OCI-LY7 (cell line): ENCODE data around the gene MLANA. TPM values are rescaled to one million over a fixed set of nuclear protein-coding genes. Genes with fewer than 3 reads are reported as not detected.

ENCODE experiments used
- BruUV-seq: library from RNA; stranded (reverse); fragments of 400-500 nt; replicated peaks from 2 replicates; lab custom pipeline; 2021; lab: Mats Ljungman, UMichigan
- CTCF ChIA-PET: fragments of 300-600 bp; sonication (Branson Sonifier 250); formaldehyde crosslinking; loops from one replicate; lab custom pipeline; 2022; ENCODE audit warnings: antibody characterized with exemption; ENCODE audit not compliant: unreplicated experiment; lab: Charles Lee
- POLR2A ChIA-PET: fragments of 300-600 bp; sonication (Branson Sonifier 250); formaldehyde crosslinking; loops from one replicate; lab custom pipeline; 2022; ENCODE audit warnings: antibody characterized with exemption; lab: Charles Lee
- DNase-seq: peaks from one replicate; pipeline ENCODE4 v3.0.0-alpha.2; 2015; ENCODE audit warnings: low spot score
- H2AFZ ChIP-seq: fragments of 200-600 bp; sonication (generic), shearing (Covaris generic); 2 replicates; pipeline ENCODE4 v1.6.1; 2014; ENCODE audit warnings: mild to moderate bottlenecking, antibody characterized with exemption, low read length, moderate library complexity
- H3K27ac ChIP-seq: fragments of 200-600 bp; sonication (generic); 2 replicates; pipeline ENCODE4 v1.5.1; 2014; ENCODE audit warnings: mixed run types, low read depth, mild to moderate bottlenecking, moderate library complexity, low read length, inconsistent platforms; ENCODE audit not compliant: poor library complexity, severe bottlenecking
- H3K36me3 ChIP-seq: fragments of 200-600 bp; sonication (generic); 2 replicates; pipeline ENCODE4 v1.6.1; 2014; ENCODE audit warnings: mild to moderate bottlenecking, antibody characterized with exemption, low read length, moderate library complexity, mixed read lengths; ENCODE audit not compliant: insufficient read depth
- H3K4me1 ChIP-seq: fragments of 200-600 bp; sonication (generic); 2 replicates; pipeline ENCODE4 v1.5.1; 2014; ENCODE audit warnings: mild to moderate bottlenecking, low read length; ENCODE audit not compliant: insufficient read depth, poor library complexity, severe bottlenecking
- H3K4me2 ChIP-seq: fragments of 200-600 bp; sonication (generic); 2 replicates; pipeline ENCODE4 v1.6.1; 2014; ENCODE audit warnings: mild to moderate bottlenecking, low read length
- H3K4me3 ChIP-seq: fragments of 200-600 bp; sonication (generic); 2 replicates; pipeline ENCODE4 v1.5.1; 2014; ENCODE audit warnings: mild to moderate bottlenecking, low read depth, low read length; ENCODE audit not compliant: poor library complexity, severe bottlenecking
- H3K79me2 ChIP-seq: fragments of 200-600 bp; sonication (generic); 2 replicates; pipeline ENCODE4 v1.6.1; 2016; ENCODE audit warnings: low read depth, mild to moderate bottlenecking, low read length, moderate library complexity, mixed read lengths; ENCODE audit not compliant: insufficient read depth
- H3K9me2 ChIP-seq: fragments of 200-600 bp; sonication (generic); 2 replicates; pipeline ENCODE4 v1.6.1; 2016; ENCODE audit warnings: mild to moderate bottlenecking, low read length, mixed read lengths; ENCODE audit not compliant: insufficient read depth
- H3K9me3 ChIP-seq: fragments of 200-600 bp; sonication (generic); 2 replicates; pipeline ENCODE4 v1.6.1; 2014; ENCODE audit warnings: mild to moderate bottlenecking, mixed run types, low read length, mixed read lengths
- H4K20me1 ChIP-seq: fragments of 200-600 bp; sonication (generic); 2 replicates; pipeline ENCODE4 v1.6.1; 2014; ENCODE audit warnings: mild to moderate bottlenecking, antibody characterized with exemption, low read length, moderate library complexity, mixed read lengths; ENCODE audit not compliant: insufficient read depth
- CTCF ChIP-seq: fragments of 200-600 bp; sonication (generic); conservative IDR thresholded peaks from 2 replicates; pipeline ENCODE4 v1.5.1; 2014; ENCODE audit warnings: mild to moderate bottlenecking, antibody characterized with exemption, low read length, moderate library complexity, mixed read lengths
- EZH2phosphoT487 ChIP-seq: fragments of 200-600 bp; sonication (generic); IDR thresholded peaks from 2 replicates; pipeline ENCODE4 v1.6.1; 2018; ENCODE audit warnings: low read depth, borderline replicate concordance, mild to moderate bottlenecking, mixed run types, antibody characterized with exemption, low read length, moderate library complexity, mixed read lengths
- intact Hi-C: fragments of 100-400 bp; cut with micrococcal nuclease; formaldehyde crosslinking; loops from one replicate; pipeline ENCODE4 v1.10.0; 2022; ENCODE audit not compliant: unreplicated experiment
- total RNA-seq, 2 experiments: library from RNA; depleted of rRNA in 1 of 2; stranded (reverse); fragments of >200 nt in 1 of 2; shearing (Covaris generic) in 1 of 2; gene quantifications; 2 replicates each; pipeline ENCODE4 v1.2.3, GENCODE V29; 2014 to 2022

Gene MLANA
- total RNA-seq, 2 experiments from 2014 or later, result not detected

GRCh38 chr9:5957166-5957565, 66.5 kb downstream of the MLANA start:
- H3K36me3 ChIP-seq, result no peaks in the 10 kb centered on the region; the same call in 1 of the 2 replicates
- ChIA-PET CTCF (no interaction called here), POLR2A (interaction anchor here (1.2 kb wide), 1 partner anchor 10 kb away, joined by 5 read pairs; no protein-coding TSS in a partner anchor)
- TF ChIP-seq CTCF, result no peak
- TF ChIP-seq EZH2phosphoT487, result no peak
- H3K79me2 ChIP-seq, result no peaks in the 10 kb centered on the region
- peaks cover 13% of the 10 kb centered on the region for H3K4me1 ChIP-seq
- no TSS peak for BruUV-seq
- no peaks in the 10 kb centered on the region for H4K20me1 ChIP-seq
- H3K9me2 ChIP-seq, result no peaks in the 10 kb centered on the region
- no peak for DNase-seq
- H3K27ac ChIP-seq, result no peak overlapping the region
- intact Hi-C loops, result no loop called here
- H3K4me2 ChIP-seq, result no peak overlapping the region
- H3K4me3 ChIP-seq, result no peak overlapping the region
- no peaks in the 10 kb centered on the region for H3K9me3 ChIP-seq
- H2AFZ ChIP-seq, result no peak overlapping the region

GRCh38 chr9:5958273-5958672, 67.6 kb downstream of the MLANA start:
- ChIA-PET POLR2A (interaction anchor here (1.2 to 2.1 kb wide), 2 partner anchors 11 kb away, joined by 5 to 7 read pairs; no protein-coding TSS in a partner anchor), CTCF (no interaction called here)
- intact Hi-C loops, result no loop called here
- peaks cover 13% of the 10 kb centered on the region for H3K4me1 ChIP-seq
- DNase-seq, result peak; percentile 38
- H3K79me2 ChIP-seq, result no peaks in the 10 kb centered on the region
- H3K9me2 ChIP-seq, result no peaks in the 10 kb centered on the region
- no peaks in the 10 kb centered on the region; the same call in 1 of the 2 replicates for H3K36me3 ChIP-seq
- no TSS peak for BruUV-seq
- no peak overlapping the region for H2AFZ ChIP-seq
- H3K4me3 ChIP-seq, result no peak overlapping the region
- H3K9me3 ChIP-seq, result no peaks in the 10 kb centered on the region
- no peaks in the 10 kb centered on the region for H4K20me1 ChIP-seq
- TF ChIP-seq CTCF, result no peak
- TF ChIP-seq EZH2phosphoT487, result no peak
- H3K4me2 ChIP-seq, result peak overlapping the region; percentile 31; the same call in 1 of the 2 replicates
- H3K27ac ChIP-seq, result no peak overlapping the region

Other genes with a start within 250 kb of the MLANA start
- gene ERMP1, start 57.8 kb upstream of the MLANA start, total RNA-seq (2014; rRNA removed; shearing (Covaris generic)), result 7.9 and 11.1 TPM in 2 replicates
- gene ERMP1, start 57.8 kb upstream of the MLANA start, total RNA-seq (2022), result 12.6 and 14.6 TPM in 2 replicates
- gene RANBP6, start 124.7 kb downstream of the MLANA start, total RNA-seq (2014; rRNA removed; shearing (Covaris generic)), result 23.9 and 28.4 TPM in 2 replicates
- 23.1 and 24.1 TPM in 2 replicates for gene RANBP6, start 124.7 kb downstream of the MLANA start, total RNA-seq (2022)